Adipocyte (in vitro differentiated cells): ENCODE data around the gene IPP.
"Not testable (repeated sequence)": the region's sequence is repeated elsewhere in the genome, so short reads cannot be mapped to it uniquely, and the experiment has no call there.

Experiments
- DNase-seq: peaks from one replicate; pipeline ENCODE4 v3.0.0-alpha.2; 2015; ENCODE audit warnings: low read depth
- H3K27me3 ChIP-seq: replicated peaks from 2 replicates; pipeline ENCODE4 v1.7.0; 2013; ENCODE audit warnings: mild to moderate bottlenecking, low read length, moderate library complexity; ENCODE audit not compliant: control insufficient read depth, insufficient read depth
- H3K36me3 ChIP-seq: 2 replicates; pipeline ENCODE4 v1.7.0; 2013; ENCODE audit warnings: low read length, mild to moderate bottlenecking, moderate library complexity; ENCODE audit not compliant: control insufficient read depth, insufficient read depth, severe bottlenecking
- H3K4me1 ChIP-seq: 2 replicates; pipeline ENCODE4 v1.7.0; 2013; ENCODE audit warnings: mild to moderate bottlenecking, low read length, moderate library complexity; ENCODE audit not compliant: control insufficient read depth, insufficient read depth
- H3K4me3 ChIP-seq: 2 replicates; pipeline ENCODE4 v1.7.0; 2013; ENCODE audit warnings: mild to moderate bottlenecking, low read length, moderate library complexity
- H3K9ac ChIP-seq: 2 replicates; pipeline ENCODE4 v1.7.0; 2013; ENCODE audit warnings: mild to moderate bottlenecking, low read length, moderate library complexity
- H3K9me3 ChIP-seq: 2 replicates; pipeline ENCODE4 v1.7.0; 2013; ENCODE audit warnings: mild to moderate bottlenecking, low read length, moderate library complexity; ENCODE audit not compliant: control insufficient read depth

Gene IPP

DNA sequence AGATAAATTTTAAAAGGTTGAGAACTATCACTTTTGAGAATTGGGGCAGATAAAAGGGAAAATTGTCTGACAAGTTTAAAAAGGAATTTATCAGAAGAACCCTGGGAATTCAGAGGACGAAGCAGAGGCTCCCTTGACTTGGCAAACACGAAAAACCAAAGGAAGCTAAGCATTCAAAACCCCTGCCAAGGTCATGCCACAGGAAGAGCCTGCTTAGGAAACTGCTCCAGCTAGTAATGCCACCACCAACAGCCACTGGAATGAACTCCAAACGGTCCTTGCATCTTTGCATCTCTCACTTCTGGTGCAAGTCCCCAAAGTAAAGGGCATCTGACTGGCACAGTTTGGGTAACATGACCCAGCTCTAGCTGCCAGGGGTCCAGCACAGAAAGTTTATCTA lies 71.3 kb downstream of the IPP start:
- H3K9ac ChIP-seq = no peak overlapping the region
- peaks cover 57% of the 10 kb centered on the region for H3K4me1 ChIP-seq
- peak; percentile 50 for DNase-seq
- H3K9me3 ChIP-seq = no peaks in the 10 kb centered on the region
- H3K27me3 ChIP-seq = no peaks in the 10 kb centered on the region
- no peak overlapping the region for H3K4me3 ChIP-seq
- peaks cover 5% of the 10 kb centered on the region for H3K36me3 ChIP-seq

DNA sequence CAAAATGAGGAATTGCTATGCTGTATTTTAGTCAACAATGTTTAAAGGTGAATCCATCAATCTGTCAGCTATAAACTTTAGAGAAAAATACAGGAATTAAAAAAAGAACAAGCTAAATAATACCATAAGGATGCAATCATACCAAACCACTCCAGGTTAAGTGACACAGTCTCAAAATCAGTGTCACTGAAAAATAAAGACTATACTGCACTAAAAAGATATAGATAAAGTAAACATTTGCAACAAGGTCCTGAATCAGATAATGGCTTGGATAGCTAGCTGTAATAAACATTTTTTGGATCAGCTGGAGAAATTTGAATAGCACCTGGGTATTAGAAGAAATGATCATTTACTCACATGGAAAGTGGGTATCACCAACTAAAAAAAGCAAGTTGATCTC lies 72.0 kb downstream of the IPP start:
- peaks cover 5% of the 10 kb centered on the region for H3K36me3 ChIP-seq
- no peak overlapping the region for H3K9ac ChIP-seq
- no peak for DNase-seq
- no peaks in the 10 kb centered on the region for H3K27me3 ChIP-seq
- no peaks in the 10 kb centered on the region for H3K9me3 ChIP-seq
- no peak overlapping the region for H3K4me3 ChIP-seq
- peaks cover 56% of the 10 kb centered on the region for H3K4me1 ChIP-seq

- H3K27me3 ChIP-seq = no peaks in the 10 kb centered on the region
- no peak overlapping the region for H3K9ac ChIP-seq
- no peak for DNase-seq
- H3K36me3 ChIP-seq = peaks cover 5% of the 10 kb centered on the region
- H3K9me3 ChIP-seq = no peaks in the 10 kb centered on the region
- no peak overlapping the region for H3K4me3 ChIP-seq
- H3K4me1 ChIP-seq = peaks cover 56% of the 10 kb centered on the region
Observed at GRCh38 chr1:45677751-45678245, 72.7 kb downstream of the IPP start.

DNA sequence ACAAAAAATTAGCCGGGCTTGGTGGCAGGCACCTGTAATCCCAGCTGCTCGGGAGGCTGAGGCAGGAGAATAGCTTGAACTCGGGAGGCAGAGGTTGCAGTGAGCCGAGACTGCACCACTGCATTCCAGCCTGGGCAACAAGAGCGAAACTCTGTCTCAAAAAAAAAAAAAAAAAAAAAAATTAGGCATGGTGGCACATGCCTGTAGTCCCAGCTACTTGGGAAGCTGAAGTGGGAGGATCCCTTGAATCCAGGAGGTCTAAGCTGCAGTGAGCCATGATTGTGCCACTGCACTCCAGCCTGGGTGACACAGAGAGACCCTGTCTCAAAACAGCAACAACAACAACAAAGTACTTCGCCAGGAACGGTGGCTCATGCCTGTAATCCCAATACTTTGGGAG lies 73.9 kb downstream of the IPP start:
- not testable (repeated sequence) for H3K4me3 ChIP-seq, H3K36me3 ChIP-seq, H3K9me3 ChIP-seq, H3K9ac ChIP-seq, H3K27me3 ChIP-seq, DNase-seq
- peaks cover 47% of the 10 kb centered on the region for H3K4me1 ChIP-seq

GRCh38 chr1:45674478-45674877 lies 76.0 kb downstream of the IPP start:
- Histone ChIP-seq H3K4me3 (no peak overlapping the region), H3K4me1 (peaks cover 38% of the 10 kb centered on the region), H3K36me3 (peaks cover 5% of the 10 kb centered on the region), H3K9ac (no peak overlapping the region), H3K27me3 (no peaks in the 10 kb centered on the region), H3K9me3 (no peaks in the 10 kb centered on the region)
- DNase-seq = no peak

- Histone ChIP-seq H3K36me3 (peaks cover 5% of the 10 kb centered on the region), H3K27me3 (no peaks in the 10 kb centered on the region), H3K4me1 (peaks cover 38% of the 10 kb centered on the region), H3K9ac (no peak overlapping the region), H3K4me3 (no peak overlapping the region), H3K9me3 (no peaks in the 10 kb centered on the region)
- no peak for DNase-seq
Observed at GRCh38 chr1:45673956-45674355, 76.5 kb downstream of the IPP start.

DNA sequence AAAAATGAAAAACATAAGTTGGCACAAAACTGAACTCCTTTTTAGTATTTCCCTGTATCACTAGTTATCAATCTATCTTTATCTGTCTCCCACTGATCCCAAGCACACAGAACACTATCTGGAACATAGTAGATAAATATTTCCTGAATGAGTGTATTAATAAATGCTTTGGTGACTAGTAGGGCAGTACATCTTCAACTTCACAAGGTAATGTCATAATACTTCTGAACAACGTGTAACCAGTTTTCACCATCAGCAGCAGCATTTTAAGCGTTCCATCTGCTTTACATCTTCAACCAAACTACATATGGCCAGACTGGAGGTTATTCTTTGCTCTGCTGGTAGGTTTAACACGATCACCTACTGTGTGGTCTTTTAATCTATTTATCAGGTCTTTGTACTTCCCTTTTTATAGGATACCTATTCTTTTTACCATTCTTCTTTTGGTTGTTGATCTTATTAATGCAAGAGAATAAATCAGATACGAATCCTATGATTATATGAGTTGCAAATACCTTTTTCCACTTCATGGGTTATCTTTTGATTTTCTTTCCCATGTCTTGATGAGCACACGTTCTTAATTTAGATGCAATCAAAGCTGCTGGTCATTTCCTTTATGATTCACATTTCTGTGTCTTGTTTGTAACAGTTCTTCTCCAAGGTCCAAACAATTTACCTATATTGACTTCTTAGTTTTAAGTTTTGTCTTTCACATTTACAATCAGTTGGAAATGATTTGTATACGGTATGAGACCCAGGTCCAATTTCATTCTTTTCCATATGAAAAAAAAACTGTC lies 80.4 kb downstream of the IPP start:
- Histone ChIP-seq H3K9ac (no peak overlapping the region), H3K36me3 (peaks cover 5% of the 10 kb centered on the region), H3K4me1 (peaks cover 24% of the 10 kb centered on the region), H3K27me3 (no peaks in the 10 kb centered on the region), H3K4me3 (peak overlapping the region; percentile 21), H3K9me3 (no peaks in the 10 kb centered on the region)
- DNase-seq = peak; percentile 41

- Histone ChIP-seq H3K36me3 (peaks cover 2% of the 10 kb centered on the region), H3K27me3 (no peaks in the 10 kb centered on the region), H3K9ac (no peak overlapping the region), H3K4me3 (no peak overlapping the region), H3K9me3 (no peaks in the 10 kb centered on the region), H3K4me1 (peaks cover 24% of the 10 kb centered on the region)
- peak; percentile 46 for DNase-seq
Observed at GRCh38 chr1:45669379-45669778, 81.1 kb downstream of the IPP start.

DNA sequence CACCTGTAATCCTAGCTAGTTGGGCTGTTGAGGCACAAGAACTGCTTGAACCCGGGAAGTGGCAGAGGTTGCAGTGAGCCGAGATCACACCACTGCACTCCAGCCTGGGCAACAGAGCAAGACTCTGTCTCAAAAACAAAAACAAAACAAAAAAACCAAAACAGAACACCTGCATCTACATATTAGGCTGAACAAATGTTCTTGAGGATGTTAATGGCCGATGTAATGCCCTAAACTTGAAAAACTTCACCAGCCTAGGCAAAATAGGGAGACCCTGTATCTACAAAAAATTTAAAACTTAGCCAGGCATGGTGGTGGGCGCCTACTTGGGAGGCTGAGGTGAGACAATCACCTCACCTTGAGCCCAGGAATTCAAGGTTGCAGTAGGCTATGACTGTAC lies 81.9 kb downstream of the IPP start:
- Histone ChIP-seq H3K9ac (no peak overlapping the region), H3K4me1 (peaks cover 24% of the 10 kb centered on the region), H3K4me3 (no peak overlapping the region), H3K9me3 (no peaks in the 10 kb centered on the region), H3K36me3 (no peaks in the 10 kb centered on the region), H3K27me3 (no peaks in the 10 kb centered on the region)
- DNase-seq = no peak

DNA sequence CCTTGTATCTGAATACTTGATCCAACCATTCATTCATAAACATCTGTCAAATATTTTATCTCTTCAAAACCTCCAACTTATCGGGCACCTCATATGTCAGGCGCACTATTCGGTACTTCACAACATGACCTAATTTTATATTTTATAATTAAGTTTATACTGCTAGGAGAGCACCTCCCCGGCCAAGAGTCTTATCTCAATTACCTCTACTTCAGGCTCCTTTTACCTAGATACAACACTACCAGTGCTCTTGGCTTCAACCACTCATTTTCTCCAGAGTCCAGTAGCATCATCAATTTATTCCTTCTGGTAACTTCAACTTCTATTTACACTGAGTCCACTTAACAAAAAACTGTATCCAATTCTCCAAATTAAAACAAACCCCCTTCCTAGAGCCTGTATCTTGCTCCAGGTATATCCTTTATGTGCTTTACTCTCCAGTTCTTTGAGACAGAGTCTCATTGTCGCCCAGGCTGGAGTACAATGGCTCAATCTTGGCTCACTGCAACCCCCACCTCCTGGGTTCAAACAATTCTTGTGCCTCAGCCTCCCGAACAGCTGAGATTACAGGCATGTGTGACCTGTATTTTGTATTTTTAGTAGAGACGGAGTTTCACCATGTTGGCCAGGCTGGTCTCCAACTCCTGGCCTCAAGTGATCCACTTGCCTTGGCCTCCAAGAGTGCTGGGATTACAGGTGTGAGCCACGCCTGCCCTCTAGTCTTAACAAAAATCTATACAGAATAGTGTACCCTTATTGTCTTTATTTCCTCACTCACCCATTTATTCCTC lies 82.9 kb downstream of the IPP start:
- Histone ChIP-seq H3K9ac (no peak overlapping the region), H3K9me3 (no peaks in the 10 kb centered on the region), H3K4me3 (no peak overlapping the region), H3K36me3 (no peaks in the 10 kb centered on the region), H3K27me3 (no peaks in the 10 kb centered on the region), H3K4me1 (peaks cover 24% of the 10 kb centered on the region)
- no peak for DNase-seq

DNA sequence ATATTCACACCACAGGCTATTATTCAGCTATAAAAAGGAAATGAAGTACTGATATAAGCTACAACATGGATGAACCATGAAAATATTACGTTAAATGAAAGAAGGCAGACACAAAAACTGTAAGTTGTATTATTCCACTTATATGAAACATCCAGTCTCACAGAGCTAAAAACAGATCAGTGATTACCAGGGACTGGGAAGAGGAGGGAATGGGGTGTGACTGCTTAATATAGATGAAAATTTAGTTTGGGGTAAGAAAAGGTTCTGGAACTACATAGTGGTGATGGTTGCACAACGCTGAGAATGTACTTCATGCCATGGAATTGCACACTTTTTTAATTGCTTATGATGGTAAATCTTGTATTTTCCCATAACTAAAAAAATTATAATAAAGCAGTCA lies 83.6 kb downstream of the IPP start:
- Histone ChIP-seq H3K36me3 (no peaks in the 10 kb centered on the region), H3K9me3 (no peaks in the 10 kb centered on the region), H3K4me1 (peaks cover 24% of the 10 kb centered on the region), H3K4me3 (no peak overlapping the region), H3K27me3 (no peaks in the 10 kb centered on the region), H3K9ac (no peak overlapping the region)
- DNase-seq = no peak
